ENCODE measurements around the gene SLC16A12. TPM values are rescaled to one million over a fixed set of nuclear protein-coding genes. Genes with fewer than 3 reads are reported as not detected.

Gene SLC16A12
- total RNA-seq, 3 donors from 2014 or later (not counting 1 experiment from before 2014, with no cell fraction given), result not detected

DNA sequence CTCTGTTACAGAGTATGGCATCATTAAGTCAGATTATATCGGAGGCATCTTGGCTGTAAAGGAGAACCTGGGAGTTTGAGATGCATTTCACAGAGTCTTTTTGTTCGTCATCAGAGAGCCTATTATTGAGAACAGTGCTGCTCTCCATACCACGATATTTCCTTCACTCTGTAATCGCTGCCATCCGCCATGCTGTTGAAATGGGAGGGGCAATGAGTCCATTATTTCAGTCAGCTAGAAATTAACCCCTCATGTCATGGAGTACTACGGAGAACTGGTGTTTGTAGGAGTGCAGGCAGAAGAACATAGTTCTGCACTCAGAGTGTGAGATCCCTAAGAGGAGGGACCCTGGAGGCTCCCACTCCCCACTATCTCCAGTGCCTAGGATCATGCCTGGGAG lies 59.2 kb downstream of the SLC16A12 start:
- H3K4me1 ChIP-seq (ENCODE audit: control insufficient read depth, insufficient read depth, low read length), result no peaks in the 10 kb centered on the region
- peaks cover 11 to 23% of the 10 kb centered on the region in 2 donors for H3K27me3 Mint-ChIP-seq (ENCODE audit: low read depth in 2 of 2)
- no peak overlapping the region for H3K27ac ChIP-seq (ENCODE audit: low read length)
- no peak overlapping the region for H3K4me3 ChIP-seq (ENCODE audit: low read length)
- ATAC-seq (no peak), DNase-seq (no peak)
- no peaks in the 10 kb centered on the region for H3K4me1 Mint-ChIP-seq
- H3K9me3 Mint-ChIP-seq, result no peaks in the 10 kb centered on the region
- H3K9me3 ChIP-seq (ENCODE audit: control insufficient read depth, insufficient read depth, low read length), result no peaks in the 10 kb centered on the region
- intact Hi-C loops (cut with micrococcal nuclease), result no loop called here
- TF ChIP-seq, protein P1, sequence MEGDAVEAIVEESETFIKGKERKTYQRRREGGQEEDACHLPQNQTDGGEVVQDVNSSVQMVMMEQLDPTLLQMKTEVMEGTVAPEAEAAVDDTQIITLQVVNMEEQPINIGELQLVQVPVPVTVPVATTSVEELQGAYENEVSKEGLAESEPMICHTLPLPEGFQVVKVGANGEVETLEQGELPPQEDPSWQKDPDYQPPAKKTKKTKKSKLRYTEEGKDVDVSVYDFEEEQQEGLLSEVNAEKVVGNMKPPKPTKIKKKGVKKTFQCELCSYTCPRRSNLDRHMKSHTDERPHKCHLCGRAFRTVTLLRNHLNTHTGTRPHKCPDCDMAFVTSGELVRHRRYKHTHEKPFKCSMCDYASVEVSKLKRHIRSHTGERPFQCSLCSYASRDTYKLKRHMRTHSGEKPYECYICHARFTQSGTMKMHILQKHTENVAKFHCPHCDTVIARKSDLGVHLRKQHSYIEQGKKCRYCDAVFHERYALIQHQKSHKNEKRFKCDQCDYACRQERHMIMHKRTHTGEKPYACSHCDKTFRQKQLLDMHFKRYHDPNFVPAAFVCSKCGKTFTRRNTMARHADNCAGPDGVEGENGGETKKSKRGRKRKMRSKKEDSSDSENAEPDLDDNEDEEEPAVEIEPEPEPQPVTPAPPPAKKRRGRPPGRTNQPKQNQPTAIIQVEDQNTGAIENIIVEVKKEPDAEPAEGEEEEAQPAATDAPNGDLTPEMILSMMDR (IDR thresholded peaks at IDR 0.05), result no peak
- H3K27ac Mint-ChIP-seq, result no peak overlapping the region
- WGBS (ENCODE audit: insufficient coverage), result 85% methylated on average over 2 of the region's 6 CpGs
- H3K36me3 Mint-ChIP-seq, result no peaks in the 10 kb centered on the region
- H3K36me3 ChIP-seq (ENCODE audit: control insufficient read depth, insufficient read depth, low read length), result no peaks in the 10 kb centered on the region
- no peak overlapping the region for H3K4me3 Mint-ChIP-seq
- H3K27me3 ChIP-seq (ENCODE audit: control insufficient read depth, insufficient read depth, low read length), result peaks cover 3% of the 10 kb centered on the region

DNA sequence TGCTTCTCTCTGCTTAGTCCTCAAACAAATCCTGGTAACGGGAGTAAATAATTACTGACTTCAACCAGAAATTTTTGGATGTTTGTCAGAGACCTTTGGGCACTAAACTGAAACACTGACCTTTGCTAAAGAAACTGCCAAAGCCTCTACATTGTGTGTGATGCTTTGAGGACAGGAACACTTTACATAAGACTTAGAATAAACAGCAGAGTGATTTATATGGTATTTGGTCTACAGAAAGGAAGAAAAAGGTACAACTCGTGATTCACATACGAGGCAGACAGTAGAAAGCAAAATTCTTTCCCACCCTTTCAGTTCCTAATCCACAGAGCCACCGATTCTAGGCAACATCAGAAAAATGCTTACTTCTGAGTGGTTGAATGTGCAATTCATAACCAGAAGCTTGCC lies 59.8 kb downstream of the SLC16A12 start:
- intact Hi-C loops (cut with micrococcal nuclease), result no loop called here
- Mint-ChIP-seq H3K4me1 (no peaks in the 10 kb centered on the region), H3K27ac (no peak overlapping the region), H3K4me3 (no peak overlapping the region), H3K9me3 (no peaks in the 10 kb centered on the region), H3K36me3 (no peaks in the 10 kb centered on the region), H3K27me3 (ENCODE audit: low read depth in 2 of 2) (peaks cover 11 to 18% of the 10 kb centered on the region in 2 donors)
- Histone ChIP-seq H3K4me1 (ENCODE audit: control insufficient read depth, insufficient read depth, low read length) (no peaks in the 10 kb centered on the region), H3K4me3 (ENCODE audit: low read length) (no peak overlapping the region), H3K9me3 (ENCODE audit: control insufficient read depth, insufficient read depth, low read length) (no peaks in the 10 kb centered on the region), H3K27me3 (ENCODE audit: control insufficient read depth, insufficient read depth, low read length) (no peaks in the 10 kb centered on the region), H3K36me3 (ENCODE audit: control insufficient read depth, insufficient read depth, low read length) (no peaks in the 10 kb centered on the region), H3K27ac (ENCODE audit: low read length) (no peak overlapping the region)
- TF ChIP-seq, protein P1 (IDR thresholded peaks at IDR 0.05), result no peak
- DNase-seq (no peak), ATAC-seq (no peak)
- 90% methylated on average over 2 of the region's 4 CpGs for WGBS (ENCODE audit: insufficient coverage)

DNA sequence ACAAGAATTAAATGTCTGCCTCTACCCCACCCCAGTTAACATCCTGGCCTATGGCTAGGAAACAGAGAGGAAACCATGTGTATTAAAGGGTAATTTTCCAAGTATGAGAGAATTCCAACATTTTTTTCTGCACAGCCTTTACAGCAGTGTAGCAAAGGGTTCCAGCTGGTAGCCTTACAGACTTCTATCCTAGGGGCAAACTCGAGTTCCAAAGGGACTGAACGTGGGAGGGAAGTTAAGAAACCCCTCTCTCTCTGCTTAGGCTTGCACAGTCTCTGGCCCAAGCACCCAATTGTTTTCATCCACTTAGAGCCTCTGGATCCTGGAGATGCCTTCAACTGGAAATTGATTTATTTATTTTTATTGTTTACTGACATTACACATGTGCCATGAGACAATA lies 60.3 kb downstream of the SLC16A12 start:
- Histone ChIP-seq H3K27me3 (ENCODE audit: control insufficient read depth, insufficient read depth, low read length) (no peaks in the 10 kb centered on the region), H3K27ac (ENCODE audit: low read length) (no peak overlapping the region), H3K4me3 (ENCODE audit: low read length) (no peak overlapping the region), H3K9me3 (ENCODE audit: control insufficient read depth, insufficient read depth, low read length) (no peaks in the 10 kb centered on the region), H3K36me3 (ENCODE audit: control insufficient read depth, insufficient read depth, low read length) (no peaks in the 10 kb centered on the region), H3K4me1 (ENCODE audit: control insufficient read depth, insufficient read depth, low read length) (no peaks in the 10 kb centered on the region)
- Mint-ChIP-seq H3K4me1 (no peaks in the 10 kb centered on the region), H3K36me3 (no peaks in the 10 kb centered on the region), H3K27me3 (ENCODE audit: low read depth in 2 of 2) (peaks cover 11 to 17% of the 10 kb centered on the region in 2 donors), H3K4me3 (no peak overlapping the region), H3K9me3 (no peaks in the 10 kb centered on the region), H3K27ac (no peak overlapping the region)
- TF ChIP-seq, protein P1 (IDR thresholded peaks at IDR 0.05), result no peak
- intact Hi-C loops (cut with micrococcal nuclease), result no loop called here
- 77% methylated on average over 2 of the region's 2 CpGs for WGBS (ENCODE audit: insufficient coverage)
- ATAC-seq, result no peak
- DNase-seq, result no peak

DNA sequence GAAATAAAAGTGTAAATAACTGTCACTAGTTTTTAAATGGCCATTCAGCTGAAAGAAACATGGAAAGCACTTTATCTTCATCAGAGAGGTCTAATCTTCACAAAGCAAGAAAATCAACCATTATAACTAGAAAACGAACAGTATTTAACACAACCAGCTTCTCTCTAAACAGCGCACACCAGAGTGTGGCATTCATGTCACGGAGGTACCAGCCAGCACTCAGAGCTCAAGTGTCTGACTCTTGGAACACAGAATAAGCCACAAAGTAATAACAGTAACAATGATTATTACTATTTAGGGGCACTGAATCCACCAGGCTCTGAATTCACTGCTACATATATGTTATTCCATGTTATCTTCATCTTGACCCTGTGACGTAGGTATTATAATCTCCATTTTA lies 60.9 kb downstream of the SLC16A12 start:
- Mint-ChIP-seq H3K36me3 (no peaks in the 10 kb centered on the region), H3K27ac (no peak overlapping the region), H3K9me3 (no peaks in the 10 kb centered on the region), H3K27me3 (ENCODE audit: low read depth in 2 of 2) (peaks cover 11 to 14% of the 10 kb centered on the region in 2 donors), H3K4me3 (no peak overlapping the region), H3K4me1 (no peaks in the 10 kb centered on the region)
- no peak overlapping the region for H3K27ac ChIP-seq (ENCODE audit: low read length)
- H3K4me1 ChIP-seq (ENCODE audit: control insufficient read depth, insufficient read depth, low read length), result no peaks in the 10 kb centered on the region
- no peak overlapping the region for H3K4me3 ChIP-seq (ENCODE audit: low read length)
- WGBS (ENCODE audit: insufficient coverage), result 90% methylated on average over 4 of the region's 4 CpGs
- no peaks in the 10 kb centered on the region for H3K9me3 ChIP-seq (ENCODE audit: control insufficient read depth, insufficient read depth, low read length)
- intact Hi-C loops (cut with micrococcal nuclease), result no loop called here
- H3K27me3 ChIP-seq (ENCODE audit: control insufficient read depth, insufficient read depth, low read length), result no peaks in the 10 kb centered on the region
- TF ChIP-seq, protein P1 (IDR thresholded peaks at IDR 0.05), result no peak
- DNase-seq (no peak), ATAC-seq (no peak)
- H3K36me3 ChIP-seq (ENCODE audit: control insufficient read depth, insufficient read depth, low read length), result no peaks in the 10 kb centered on the region
